Activated T-cell treated with anti-CD3 and anti-CD28 coated beads for 48 hours (primary cell): ENCODE results near the gene SMOC2.

Experiments
- DNase-seq: peaks from one replicate; pipeline ENCODE4 v3.0.0-alpha.2; 2020; ENCODE audit warnings: low read depth

SMOC2 gene

GRCh38 chr6:168628732-168629245 lies 187.8 kb downstream of the SMOC2 start:
- DNase-seq, result no peak

GRCh38 chr6:168631564-168631963 lies 190.6 kb downstream of the SMOC2 start:
- DNase-seq, result no peak

- no peak for DNase-seq
These were observed 191.7 kb downstream of the SMOC2 start for GRCh38 chr6:168632694-168633093.

- no peak for DNase-seq
These were observed 193.8 kb downstream of the SMOC2 start for GRCh38 chr6:168634541-168635328.

GRCh38 chr6:168636147-168637004 lies 195.4 kb downstream of the SMOC2 start:
- DNase-seq, result no peak

DNA sequence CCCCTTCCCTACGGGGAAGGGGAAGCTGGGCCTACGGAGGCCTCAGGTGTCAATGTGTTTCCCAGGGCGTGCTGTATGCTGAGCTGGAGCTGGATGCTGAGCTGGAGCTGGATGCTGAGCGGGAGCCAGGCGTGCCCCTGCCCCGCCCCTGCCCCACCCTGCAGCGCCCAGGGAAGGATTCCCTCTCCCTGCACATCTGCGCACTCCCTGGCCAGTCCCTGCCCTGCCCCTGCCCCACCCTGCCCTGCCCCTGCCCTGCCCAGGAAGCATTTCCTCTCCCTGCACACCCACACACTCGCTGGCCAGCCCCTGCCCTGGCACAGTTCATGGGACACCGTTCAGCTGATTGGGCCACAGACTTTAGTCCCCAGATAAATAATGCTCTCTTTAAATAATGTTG lies 196.8 kb downstream of the SMOC2 start:
- no peak for DNase-seq

- no peak for DNase-seq
These were observed 197.7 kb downstream of the SMOC2 start for GRCh38 chr6:168638468-168639271.

GRCh38 chr6:168640181-168640580 lies 199.2 kb downstream of the SMOC2 start:
- DNase-seq, result no peak

- no peak for DNase-seq
These were observed 199.8 kb downstream of the SMOC2 start for GRCh38 chr6:168640768-168641167.

DNA sequence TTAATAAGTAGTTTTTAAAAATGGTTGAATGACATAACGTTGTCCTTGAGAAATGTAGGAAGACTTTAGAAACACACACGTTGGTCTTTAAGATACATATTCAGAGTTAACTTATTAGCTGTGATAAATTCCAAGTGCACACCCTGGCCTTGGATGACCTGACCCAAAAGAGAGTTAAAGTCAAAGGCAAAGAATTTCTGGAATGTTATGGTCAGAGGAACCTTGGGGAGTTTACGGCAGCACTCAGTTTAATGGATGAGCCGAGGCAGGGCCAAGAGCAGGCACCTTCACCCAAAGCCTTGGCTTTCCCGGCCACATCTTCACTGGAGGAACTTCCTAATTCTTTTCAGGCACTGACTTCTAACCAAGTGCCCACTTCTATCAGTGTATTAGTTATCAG lies 200.5 kb downstream of the SMOC2 start:
- DNase-seq, result no peak

- no peak for DNase-seq
These were observed 202.4 kb downstream of the SMOC2 start for GRCh38 chr6:168643401-168643800.

DNA sequence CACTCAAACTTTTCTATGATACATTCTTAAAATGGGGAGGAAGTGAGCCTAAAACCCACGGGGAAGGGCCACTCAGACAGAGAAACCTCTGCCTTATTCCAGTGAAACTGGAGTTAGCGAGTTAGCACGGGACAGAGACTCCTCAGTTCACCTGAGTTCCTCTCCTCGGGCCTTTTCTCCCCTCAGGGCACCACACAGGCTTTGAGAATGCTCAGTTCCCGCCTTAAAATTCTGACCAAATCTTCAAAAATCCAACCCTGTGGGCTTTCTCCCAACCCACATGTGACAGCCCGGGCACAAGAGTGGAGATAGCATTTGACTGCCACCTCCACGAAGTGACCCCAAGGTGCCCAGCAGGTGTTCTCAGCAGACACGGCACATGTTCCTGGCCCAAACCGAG lies 204.3 kb downstream of the SMOC2 start:
- no peak for DNase-seq

DNA sequence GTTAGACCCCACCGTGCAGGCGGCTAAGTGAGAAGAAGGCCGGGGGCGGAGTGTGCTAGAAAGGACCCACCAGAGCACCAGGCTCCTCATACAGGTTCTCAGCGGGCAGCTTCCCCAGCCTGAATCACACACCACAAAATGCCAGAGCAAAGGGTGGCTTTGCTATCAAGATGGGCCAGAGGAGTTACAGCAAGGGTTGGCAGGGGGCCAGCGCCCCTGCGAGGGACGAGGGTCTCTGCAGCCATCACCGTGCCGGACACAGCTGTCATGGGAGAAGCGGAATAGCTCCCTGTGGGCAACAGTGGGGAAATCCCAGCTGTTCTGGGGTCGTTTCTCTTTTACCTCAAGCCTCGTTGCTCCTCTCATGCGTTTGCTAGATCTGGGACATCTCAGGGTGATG lies 206.3 kb downstream of the SMOC2 start:
- no peak for DNase-seq

- no peak for DNase-seq
These were observed 207.5 kb downstream of the SMOC2 start for GRCh38 chr6:168648240-168649125.

DNA sequence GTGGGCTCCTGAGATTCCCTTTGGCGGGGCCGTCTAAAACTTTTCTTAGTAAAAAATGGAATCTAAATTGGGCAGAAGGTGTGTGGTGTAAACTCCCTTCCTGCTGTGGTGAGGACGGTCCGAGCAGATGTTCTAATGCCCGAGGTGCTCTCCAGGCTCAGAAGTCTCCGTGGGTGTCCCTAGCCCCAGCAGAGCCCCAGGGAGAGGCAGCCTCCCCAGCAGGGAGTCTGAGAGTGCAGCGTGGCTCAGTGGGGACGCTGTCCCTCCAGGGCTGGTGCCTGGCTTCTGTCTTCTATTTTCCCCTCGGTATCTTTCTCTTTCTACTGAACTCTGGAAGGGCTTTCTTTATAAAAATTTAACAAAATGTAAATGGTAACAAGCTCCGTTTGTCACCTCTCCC lies 208.2 kb downstream of the SMOC2 start:
- DNase-seq, result no peak

DNA sequence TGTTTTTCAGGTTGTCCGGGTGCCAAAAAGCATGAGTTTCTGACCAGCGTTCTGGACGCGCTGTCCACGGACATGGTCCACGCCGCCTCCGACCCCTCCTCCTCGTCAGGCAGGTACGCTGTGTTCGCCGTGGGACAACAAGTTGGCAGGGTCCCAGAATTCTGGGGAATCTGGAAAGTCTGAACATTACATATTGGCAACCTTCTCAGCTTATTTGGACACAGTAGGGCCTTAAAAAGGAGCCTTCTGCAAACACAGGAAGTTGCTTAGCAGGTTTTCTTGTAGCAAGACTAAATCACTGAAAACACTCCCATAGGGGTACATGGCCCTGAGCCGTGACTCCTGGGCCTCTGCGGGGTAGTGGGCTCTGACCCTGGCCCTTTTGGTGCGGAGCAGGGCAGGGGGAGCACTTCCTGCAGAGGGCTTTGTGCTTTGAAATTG lies 209.7 kb downstream of the SMOC2 start:
- no peak for DNase-seq

DNA sequence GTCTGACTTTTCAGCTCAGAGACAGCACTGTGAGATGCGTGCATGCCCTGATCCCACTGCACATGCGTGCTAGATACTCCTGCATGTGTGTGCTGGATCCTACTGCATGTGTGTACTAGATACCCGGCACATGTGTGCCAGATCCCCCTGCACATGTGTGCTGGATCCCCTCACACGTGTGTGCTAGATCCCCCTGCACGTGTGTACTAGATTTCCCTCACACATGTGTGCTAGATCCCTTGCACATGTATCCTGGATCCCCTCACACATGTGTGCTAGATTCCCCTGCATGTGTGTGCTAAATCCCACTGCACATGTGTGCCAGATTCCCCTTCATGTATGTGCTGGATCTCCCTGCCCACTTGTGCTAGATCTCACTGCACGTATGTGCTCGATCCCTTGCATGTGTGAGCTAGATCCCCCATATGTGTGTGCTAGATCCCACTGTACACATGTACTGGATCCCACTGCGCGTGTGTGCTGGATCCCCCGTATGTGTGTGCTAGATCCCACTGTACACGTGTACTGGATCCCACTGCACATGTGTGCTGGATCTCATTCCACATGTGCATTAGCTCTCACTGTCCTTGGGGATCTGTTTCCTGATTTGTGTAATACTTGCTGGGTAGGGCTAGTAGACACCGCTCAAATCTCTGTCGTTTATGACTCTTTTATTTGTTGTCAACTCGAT lies 214.6 kb downstream of the SMOC2 start:
- no peak for DNase-seq

DNA sequence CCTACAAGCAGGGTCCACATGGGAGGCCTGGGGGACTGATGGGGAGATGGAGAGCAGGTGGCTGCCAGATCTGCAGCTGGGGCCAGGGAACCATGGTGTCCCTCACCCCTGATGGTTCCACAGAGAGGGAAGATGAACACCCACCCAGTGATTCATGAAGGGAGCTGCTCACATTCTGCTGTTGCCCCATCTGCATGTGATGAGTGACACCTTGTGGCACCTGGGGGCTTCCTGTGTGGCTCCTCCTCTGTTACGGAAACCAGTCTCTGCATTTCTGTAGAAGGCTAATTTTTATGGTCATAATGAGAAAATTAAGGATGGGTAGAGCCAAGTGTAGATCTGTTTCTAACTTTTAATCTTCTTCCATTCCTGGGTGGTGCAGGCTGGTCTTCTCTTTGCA lies 217.1 kb downstream of the SMOC2 start:
- DNase-seq, result no peak

GRCh38 chr6:168660400-168660945 lies 219.5 kb downstream of the SMOC2 start:
- DNase-seq, result no peak

GRCh38 chr6:168662301-168662936 lies 221.4 kb downstream of the SMOC2 start:
- DNase-seq, result no peak
